Measurements from ENCODE around the gene LRRC72. TPM values are rescaled to one million over a fixed set of nuclear protein-coding genes. Genes with fewer than 3 reads are reported as not detected.

Gene LRRC72
- total and polyA plus RNA-seq, 2 experiments from 2014 or later: not detected

- DNase-seq (ENCODE audit: low spot score) (no peak), ATAC-seq (no peak)
- no peaks in the 10 kb centered on the region for H3K4me1 Mint-ChIP-seq
- no peak overlapping the region for H3K4me3 Mint-ChIP-seq
- H4K20me1 ChIP-seq (replicated peaks; ENCODE audit: insufficient read depth): no peaks in the 10 kb centered on the region
- H3K4me1 ChIP-seq (ENCODE audit: insufficient read depth): no peaks in the 10 kb centered on the region
- H3K4me2 ChIP-seq: no peak overlapping the region
- H3K27ac Mint-ChIP-seq: no peak overlapping the region
- H3K36me3 ChIP-seq (ENCODE audit: insufficient read depth): no peaks in the 10 kb centered on the region
- H3F3A ChIP-seq (replicated peaks; ENCODE audit: low read depth): no peaks in the 10 kb centered on the region
- no peaks in the 10 kb centered on the region for H3K27me3 ChIP-seq (ENCODE audit: insufficient read depth)
- TF ChIP-seq ZNF331 (CRISPR knock-in tag; IDR thresholded peaks at IDR 0.05; ENCODE audit: low read depth): no peak
- TF ChIP-seq CTCF (conservative IDR thresholded peaks at IDR 0.05; ENCODE audit: low read depth in 2 of 2): no peak
- no peak for TF ChIP-seq REST (IDR thresholded peaks at IDR 0.05; ENCODE audit: unreplicated experiment)
- no peak for TF ChIP-seq ZNF462 (CRISPR knock-in tag; IDR thresholded peaks at IDR 0.05)
- TF ChIP-seq ETS1 (IDR thresholded peaks at IDR 0.05): no peak
- TF ChIP-seq ZNF114 (CRISPR knock-in tag; IDR thresholded peaks at IDR 0.05): no peak
- no peak for TF ChIP-seq EZH2phosphoT487 (IDR thresholded peaks at IDR 0.05; ENCODE audit: unreplicated experiment)
- TF ChIP-seq POLR2AphosphoS5 (IDR thresholded peaks at IDR 0.05; ENCODE audit: low read depth): no peak
- no peak for TF ChIP-seq CREB1 (CRISPR knock-in tag; IDR thresholded peaks at IDR 0.05; ENCODE audit: low read depth)
- TF ChIP-seq JUNB (IDR thresholded peaks at IDR 0.05; ENCODE audit: unreplicated experiment): no peak
- TF ChIP-seq EZH2 (IDR thresholded peaks at IDR 0.05; ENCODE audit: low read depth, unreplicated experiment): no peak
- TF ChIP-seq STAT1 (IDR thresholded peaks at IDR 0.05; ENCODE audit: unreplicated experiment): no peak
- TF ChIP-seq NANOG (IDR thresholded peaks at IDR 0.05; ENCODE audit: borderline replicate concordance): no peak
- H2AFZ ChIP-seq: 0 out of 2 replicates have a peak overlapping the region, but pooled peaks have one; percentile 63
- H3K79me2 ChIP-seq (replicated peaks; ENCODE audit: insufficient read depth): no peaks in the 10 kb centered on the region
- 0 out of 2 replicates have a peak, but pooled peaks cover 3% of the 10 kb centered on the region for H3K9me2 ChIP-seq (ENCODE audit: insufficient read depth)
- H3K27ac ChIP-seq (ENCODE audit: low read depth): no peak overlapping the region
- H3K9me3 Mint-ChIP-seq: no peaks in the 10 kb centered on the region
- H3K4me3 ChIP-seq: no peak overlapping the region
- H3K36me3 Mint-ChIP-seq (ENCODE audit: low read depth): no peaks in the 10 kb centered on the region
- H3K27me3 Mint-ChIP-seq (ENCODE audit: insufficient read depth, low read depth, poor library complexity): no peaks in the 10 kb centered on the region
Observed at GRCh38 chr7:16502303-16502702, 24.3 kb upstream of the LRRC72 start.
